Measurements from ENCODE around the gene IL3. TPM values are rescaled to one million over a fixed set of nuclear protein-coding genes. Genes with fewer than 3 reads are reported as not detected.

The IL3 gene
- total RNA-seq, 1 donor from 2014 or later: not detected

- Mint-ChIP-seq H3K4me3 (no peak overlapping the region), H3K27ac (no peak overlapping the region), H3K27me3 (ENCODE audit: insufficient read depth, low read depth) (peaks cover 5% of the 10 kb centered on the region), H3K36me3 (no peaks in the 10 kb centered on the region), H3K4me1 (no peaks in the 10 kb centered on the region), H3K9me3 (no peaks in the 10 kb centered on the region)
- TF ChIP-seq CTCF (IDR thresholded peaks at IDR 0.05) (no peak), EZH2 (IDR thresholded peaks at IDR 0.05) (no peak), EZH2phosphoT487 (IDR thresholded peaks at IDR 0.05) (no peak)
- DNase-seq (ENCODE audit: low spot score): no peak
- Histone ChIP-seq H3K27ac (no peak overlapping the region), H4K20me1 (ENCODE audit: low read depth) (no peaks in the 10 kb centered on the region), H3K9ac (no peak overlapping the region), H3K4me1 (no peaks in the 10 kb centered on the region), H3K4me2 (no peak overlapping the region), H3K79me2 (ENCODE audit: low read depth) (no peaks in the 10 kb centered on the region), H2AFZ (replicated peaks) (no peak overlapping the region), H3K27me3 (no peaks in the 10 kb centered on the region), H3K4me3 (no peak overlapping the region), H3K36me3 (no peaks in the 10 kb centered on the region), H3K9me3 (ENCODE audit: low read depth) (no peaks in the 10 kb centered on the region), H3F3A (ENCODE audit: low read depth) (no peaks in the 10 kb centered on the region)
These were observed 557 bp upstream of the IL3 start for GRCh38 chr5:132059696-132060500.

- Histone ChIP-seq H3K9me3 (ENCODE audit: low read depth) (no peaks in the 10 kb centered on the region), H3K27me3 (no peaks in the 10 kb centered on the region), H3K9ac (no peak overlapping the region), H3K27ac (no peak overlapping the region), H2AFZ (replicated peaks) (no peak overlapping the region), H3K4me3 (no peak overlapping the region), H3K36me3 (no peaks in the 10 kb centered on the region), H3F3A (ENCODE audit: low read depth) (no peaks in the 10 kb centered on the region), H3K79me2 (ENCODE audit: low read depth) (no peaks in the 10 kb centered on the region), H3K4me1 (no peaks in the 10 kb centered on the region), H3K4me2 (no peak overlapping the region), H4K20me1 (ENCODE audit: low read depth) (no peaks in the 10 kb centered on the region)
- no peaks in the 10 kb centered on the region for H3K9me3 Mint-ChIP-seq
- no peak overlapping the region for H3K4me3 Mint-ChIP-seq
- TF ChIP-seq CTCF (IDR thresholded peaks at IDR 0.05) (peak; percentile 92), EZH2 (IDR thresholded peaks at IDR 0.05) (no peak), EZH2phosphoT487 (IDR thresholded peaks at IDR 0.05) (no peak)
- peaks cover 9% of the 10 kb centered on the region for H3K27me3 Mint-ChIP-seq (ENCODE audit: insufficient read depth, low read depth)
- H3K36me3 Mint-ChIP-seq: no peaks in the 10 kb centered on the region
- no peaks in the 10 kb centered on the region for H3K4me1 Mint-ChIP-seq
- peak overlapping the region; percentile 62 for H3K27ac Mint-ChIP-seq
- peak; percentile 80 for DNase-seq (ENCODE audit: low spot score)
These were observed 2.8 kb downstream of the IL3 start for GRCh38 chr5:132063090-132063911.

GRCh38 chr5:132064140-132064539 is 3.7 kb downstream of the IL3 start:
- Mint-ChIP-seq H3K4me3 (no peak overlapping the region), H3K36me3 (no peaks in the 10 kb centered on the region), H3K4me1 (no peaks in the 10 kb centered on the region), H3K9me3 (no peaks in the 10 kb centered on the region), H3K27ac (no peak overlapping the region), H3K27me3 (ENCODE audit: insufficient read depth, low read depth) (peaks cover 8% of the 10 kb centered on the region)
- H3K27ac ChIP-seq: no peak overlapping the region
- H3K79me2 ChIP-seq (ENCODE audit: low read depth): no peaks in the 10 kb centered on the region
- H3K4me2 ChIP-seq: no peak overlapping the region
- H3K9ac ChIP-seq: no peak overlapping the region
- H3K9me3 ChIP-seq (ENCODE audit: low read depth): no peaks in the 10 kb centered on the region
- H3K4me3 ChIP-seq: no peak overlapping the region
- H3K4me1 ChIP-seq: no peaks in the 10 kb centered on the region
- no peak for DNase-seq (ENCODE audit: low spot score)
- no peaks in the 10 kb centered on the region for H4K20me1 ChIP-seq (ENCODE audit: low read depth)
- H2AFZ ChIP-seq (replicated peaks): no peak overlapping the region
- no peak for TF ChIP-seq CTCF (IDR thresholded peaks at IDR 0.05)
- no peak for TF ChIP-seq EZH2 (IDR thresholded peaks at IDR 0.05)
- no peak for TF ChIP-seq EZH2phosphoT487 (IDR thresholded peaks at IDR 0.05)
- no peaks in the 10 kb centered on the region for H3F3A ChIP-seq (ENCODE audit: low read depth)
- H3K27me3 ChIP-seq: no peaks in the 10 kb centered on the region
- no peaks in the 10 kb centered on the region for H3K36me3 ChIP-seq
